DOHH2 (cell line): ENCODE data around the gene SYNPO2.

Source experiments
- EZH2phosphoT487 ChIP-seq: fragments of 200-600 bp; sonication (generic); IDR thresholded peaks from 2 replicates; pipeline ENCODE4 v1.6.1; 2017; ENCODE audit warnings: borderline replicate concordance, mild to moderate bottlenecking, antibody characterized with exemption, low read length, moderate library complexity, mixed read lengths
- TF ChIP-seq, protein P1 (sequence below): fragments of 200-600 bp; sonication (generic); IDR thresholded peaks from one replicate; pipeline ENCODE4 v1.5.1; 2014; ENCODE audit warnings: antibody characterized with exemption, mild to moderate bottlenecking, low read depth, low read length; ENCODE audit not compliant: poor library complexity, severe bottlenecking

DNA sequence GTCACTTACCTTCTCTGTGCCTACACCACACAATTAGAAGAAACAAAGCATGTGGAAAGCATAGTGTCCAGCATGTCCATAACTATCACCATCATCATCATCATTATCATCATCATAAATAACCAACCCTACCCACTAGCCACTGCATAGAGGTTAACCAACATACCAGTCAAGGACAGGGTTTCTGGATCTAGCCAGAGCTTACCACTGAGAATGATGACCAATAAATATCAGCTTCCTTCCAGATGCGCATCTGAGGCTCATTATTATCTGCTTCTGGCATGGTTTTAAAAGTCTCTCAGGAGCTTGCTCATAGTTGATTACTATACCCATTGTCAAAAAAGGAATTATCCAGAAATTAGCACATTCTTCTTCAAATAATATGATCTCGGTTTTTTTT is 221.5 kb downstream of the SYNPO2 start:
- TF ChIP-seq, protein P1, sequence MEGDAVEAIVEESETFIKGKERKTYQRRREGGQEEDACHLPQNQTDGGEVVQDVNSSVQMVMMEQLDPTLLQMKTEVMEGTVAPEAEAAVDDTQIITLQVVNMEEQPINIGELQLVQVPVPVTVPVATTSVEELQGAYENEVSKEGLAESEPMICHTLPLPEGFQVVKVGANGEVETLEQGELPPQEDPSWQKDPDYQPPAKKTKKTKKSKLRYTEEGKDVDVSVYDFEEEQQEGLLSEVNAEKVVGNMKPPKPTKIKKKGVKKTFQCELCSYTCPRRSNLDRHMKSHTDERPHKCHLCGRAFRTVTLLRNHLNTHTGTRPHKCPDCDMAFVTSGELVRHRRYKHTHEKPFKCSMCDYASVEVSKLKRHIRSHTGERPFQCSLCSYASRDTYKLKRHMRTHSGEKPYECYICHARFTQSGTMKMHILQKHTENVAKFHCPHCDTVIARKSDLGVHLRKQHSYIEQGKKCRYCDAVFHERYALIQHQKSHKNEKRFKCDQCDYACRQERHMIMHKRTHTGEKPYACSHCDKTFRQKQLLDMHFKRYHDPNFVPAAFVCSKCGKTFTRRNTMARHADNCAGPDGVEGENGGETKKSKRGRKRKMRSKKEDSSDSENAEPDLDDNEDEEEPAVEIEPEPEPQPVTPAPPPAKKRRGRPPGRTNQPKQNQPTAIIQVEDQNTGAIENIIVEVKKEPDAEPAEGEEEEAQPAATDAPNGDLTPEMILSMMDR = no peak
- TF ChIP-seq EZH2phosphoT487 = no peak
